HG03558 (cell line): ENCODE measurements around the gene ANGPTL7.

Experiments used
- ATAC-seq: cut with Tn5 transposase; IDR thresholded peaks from one replicate; pipeline ENCODE4 v1.9.1; 2021; ENCODE audit warnings: moderate number of reproducible peaks; ENCODE audit not compliant: unreplicated experiment; ENCODE audit errors: extremely low read depth

ANGPTL7 gene

GRCh38 chr1:11198257-11198656 is 9.1 kb downstream of the ANGPTL7 start:
- ATAC-seq = no peak

- ATAC-seq = no peak
Observed at GRCh38 chr1:11198851-11199594, 9.9 kb downstream of the ANGPTL7 start.

GRCh38 chr1:11204396-11205190 is 15.4 kb downstream of the ANGPTL7 start:
- no peak for ATAC-seq

- no peak for ATAC-seq
Observed at GRCh38 chr1:11207898-11208611, 18.9 kb downstream of the ANGPTL7 start.

- no peak for ATAC-seq
Observed at GRCh38 chr1:11211461-11211860, 22.3 kb downstream of the ANGPTL7 start.

GRCh38 chr1:11211925-11212587 is 22.9 kb downstream of the ANGPTL7 start:
- no peak for ATAC-seq

GRCh38 chr1:11214698-11215380 is 25.7 kb downstream of the ANGPTL7 start:
- ATAC-seq = no peak

GRCh38 chr1:11215381-11216005 is 26.3 kb downstream of the ANGPTL7 start:
- no peak for ATAC-seq

- ATAC-seq = no peak
Observed at GRCh38 chr1:11216074-11216473, 26.9 kb downstream of the ANGPTL7 start.

- no peak for ATAC-seq
Observed at GRCh38 chr1:11227106-11228077, 38.2 kb downstream of the ANGPTL7 start.

- no peak for ATAC-seq
Observed at GRCh38 chr1:11229203-11229602, 40.0 kb downstream of the ANGPTL7 start.

GRCh38 chr1:11233208-11233607 is 44.1 kb downstream of the ANGPTL7 start:
- ATAC-seq = no peak

GRCh38 chr1:11237356-11237755 is 48.2 kb downstream of the ANGPTL7 start:
- ATAC-seq = no peak

GRCh38 chr1:11238311-11238710 is 49.2 kb downstream of the ANGPTL7 start:
- no peak for ATAC-seq

- no peak for ATAC-seq
Observed at GRCh38 chr1:11245248-11245647, 56.1 kb downstream of the ANGPTL7 start.
